Choroid plexus epithelial cell (primary cell): Measurements from ENCODE around the gene C5orf63.

Experiments
- DNase-seq: peaks from one replicate; pipeline ENCODE4 v3.0.0-alpha.2; 2010; ENCODE audit warnings: low read depth
- H3K4me3 ChIP-seq: 2 replicates; pipeline ENCODE4 v1.5.1; 2011; ENCODE audit warnings: low read depth, mild to moderate bottlenecking, control low read depth, low read length, moderate library complexity
- TF ChIP-seq, protein P1 (sequence below): conservative IDR thresholded peaks from 2 replicates; pipeline ENCODE4 v1.5.1; 2011; ENCODE audit warnings: low read depth, mild to moderate bottlenecking, control low read depth, inconsistent platforms, low read length, moderate library complexity

Gene C5orf63

DNA sequence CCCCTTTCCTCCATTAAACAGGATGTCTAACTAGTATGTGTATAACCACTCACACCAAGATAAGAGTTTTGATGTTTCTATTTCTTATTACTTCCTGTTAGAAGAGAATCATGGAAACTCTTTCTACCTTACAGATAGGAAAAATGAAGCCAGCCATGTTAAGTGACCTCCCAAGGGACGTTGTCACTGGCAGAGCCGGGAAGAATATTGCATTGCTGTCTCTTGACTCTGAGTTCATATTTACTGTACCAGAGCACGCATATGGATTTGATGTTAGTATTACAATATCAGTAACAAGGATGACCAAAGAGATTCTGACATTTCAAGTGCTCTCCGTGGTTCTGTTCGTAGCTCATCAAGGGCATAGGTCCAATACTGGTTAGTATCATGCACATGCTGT is 12.5 kb upstream of the C5orf63 start:
- TF ChIP-seq, protein P1, sequence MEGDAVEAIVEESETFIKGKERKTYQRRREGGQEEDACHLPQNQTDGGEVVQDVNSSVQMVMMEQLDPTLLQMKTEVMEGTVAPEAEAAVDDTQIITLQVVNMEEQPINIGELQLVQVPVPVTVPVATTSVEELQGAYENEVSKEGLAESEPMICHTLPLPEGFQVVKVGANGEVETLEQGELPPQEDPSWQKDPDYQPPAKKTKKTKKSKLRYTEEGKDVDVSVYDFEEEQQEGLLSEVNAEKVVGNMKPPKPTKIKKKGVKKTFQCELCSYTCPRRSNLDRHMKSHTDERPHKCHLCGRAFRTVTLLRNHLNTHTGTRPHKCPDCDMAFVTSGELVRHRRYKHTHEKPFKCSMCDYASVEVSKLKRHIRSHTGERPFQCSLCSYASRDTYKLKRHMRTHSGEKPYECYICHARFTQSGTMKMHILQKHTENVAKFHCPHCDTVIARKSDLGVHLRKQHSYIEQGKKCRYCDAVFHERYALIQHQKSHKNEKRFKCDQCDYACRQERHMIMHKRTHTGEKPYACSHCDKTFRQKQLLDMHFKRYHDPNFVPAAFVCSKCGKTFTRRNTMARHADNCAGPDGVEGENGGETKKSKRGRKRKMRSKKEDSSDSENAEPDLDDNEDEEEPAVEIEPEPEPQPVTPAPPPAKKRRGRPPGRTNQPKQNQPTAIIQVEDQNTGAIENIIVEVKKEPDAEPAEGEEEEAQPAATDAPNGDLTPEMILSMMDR: no peak
- DNase-seq: no peak

DNA sequence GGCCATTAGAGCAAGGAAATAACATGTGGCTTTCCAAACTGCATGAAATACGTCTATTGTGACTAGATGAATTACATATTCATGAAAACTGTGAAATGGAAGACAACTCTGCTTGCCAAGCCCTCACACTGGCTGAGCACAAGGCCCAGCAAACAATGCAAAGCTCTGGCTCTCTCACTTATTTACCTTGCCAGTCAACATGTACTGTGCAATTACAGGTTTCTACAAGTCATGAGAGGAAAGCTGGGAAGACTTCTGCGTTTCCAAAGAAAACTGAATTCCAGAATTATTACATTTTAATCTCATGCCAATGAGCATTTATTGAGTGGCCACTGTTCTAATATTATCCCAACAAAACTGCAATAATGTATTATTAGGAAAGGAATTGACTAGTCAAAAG is 12.1 kb upstream of the C5orf63 start:
- no peak for DNase-seq
- TF ChIP-seq, protein P1: no peak
- H3K4me3 ChIP-seq: no peak overlapping the region

More for the DNA sequence above, 12.5 kb upstream of the C5orf63 start:
- H3K4me3 ChIP-seq: no peak overlapping the region

DNA sequence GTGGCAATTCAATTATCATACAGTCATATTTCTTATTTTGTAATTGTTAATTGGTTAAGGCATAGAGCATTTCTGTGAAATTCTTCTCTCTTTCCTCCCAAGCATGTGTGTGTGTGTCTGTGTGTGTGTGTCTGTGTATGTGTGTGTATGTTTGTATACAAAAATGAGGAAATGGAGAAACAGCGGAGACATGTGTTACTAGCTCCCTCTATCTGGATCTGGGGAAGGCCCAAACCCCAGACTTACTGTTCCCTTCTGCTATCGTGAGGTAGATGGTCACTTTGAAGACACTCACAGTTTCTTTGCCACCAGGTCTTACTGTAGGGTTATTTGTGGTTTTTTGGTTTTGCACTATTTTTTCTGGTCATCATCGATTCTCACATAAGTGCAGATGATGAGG is 11.4 kb upstream of the C5orf63 start:
- no peak for DNase-seq
- TF ChIP-seq, protein P1: no peak
- no peak overlapping the region for H3K4me3 ChIP-seq

DNA sequence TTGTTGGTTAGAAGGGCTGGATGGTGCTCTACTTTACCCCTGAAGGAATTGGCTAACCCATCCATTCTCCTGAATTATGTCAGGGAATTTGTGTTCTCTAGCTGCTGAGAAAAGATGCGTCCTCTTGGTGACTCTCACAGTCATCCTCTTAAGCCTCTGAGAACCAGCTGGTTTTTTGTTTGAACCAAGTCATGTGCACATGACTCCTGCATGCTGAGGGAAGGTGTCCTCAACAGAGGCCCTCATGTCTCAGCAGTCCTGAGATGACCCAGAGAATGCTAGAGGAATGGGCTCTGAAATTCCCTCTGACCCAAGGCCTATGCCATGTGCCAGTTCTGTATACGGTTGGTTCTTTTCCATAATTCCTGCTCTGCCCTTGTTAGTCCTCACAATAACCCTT is 10.4 kb upstream of the C5orf63 start:
- TF ChIP-seq, protein P1: no peak
- DNase-seq: no peak
- no peak overlapping the region for H3K4me3 ChIP-seq

DNA sequence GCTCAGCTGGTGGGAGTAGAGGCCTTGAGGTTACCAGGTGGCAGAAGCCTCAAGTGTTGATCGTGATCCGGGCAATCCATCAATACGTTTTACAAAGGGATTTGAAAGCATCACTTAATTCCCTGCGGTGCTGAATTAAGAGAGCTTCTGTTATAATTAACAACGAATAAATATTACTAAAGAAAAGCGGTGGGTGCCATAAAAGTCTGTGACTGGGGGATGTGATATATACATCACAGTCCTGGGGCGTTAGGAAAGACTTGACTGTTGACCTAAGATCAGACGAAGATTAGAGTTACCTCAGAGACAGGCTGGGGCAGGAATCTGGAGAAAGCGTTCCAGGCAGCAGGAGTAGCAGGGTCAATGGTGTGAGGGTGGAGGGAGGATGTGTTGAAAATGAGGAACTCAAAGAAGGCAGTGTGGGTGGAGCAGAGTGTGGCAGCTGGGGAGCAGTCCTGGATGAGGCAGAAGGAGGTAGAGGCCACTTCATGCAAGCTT is 6.7 kb upstream of the C5orf63 start:
- peak; percentile 37 for DNase-seq
- TF ChIP-seq, protein P1: no peak
- no peak overlapping the region for H3K4me3 ChIP-seq

DNA sequence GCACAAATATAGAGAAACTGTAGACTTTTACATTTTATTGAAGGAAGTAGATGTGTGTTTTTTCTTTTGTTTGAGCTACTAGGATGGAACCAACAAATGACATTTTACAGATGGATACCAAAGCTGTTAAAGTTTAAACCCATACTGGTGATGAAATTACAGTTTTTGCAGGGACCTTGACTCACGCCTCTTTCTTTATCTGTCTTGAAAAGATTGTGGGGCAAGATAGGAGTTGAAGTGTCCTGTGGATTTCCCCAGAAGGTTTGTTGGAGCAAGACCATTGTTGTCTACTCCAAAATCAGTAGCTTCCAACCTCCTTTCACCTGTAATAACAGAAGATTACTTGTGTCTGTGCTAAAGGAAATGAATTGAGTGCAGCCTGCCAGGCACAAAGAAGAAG is 4.1 kb upstream of the C5orf63 start:
- no peak for DNase-seq
- TF ChIP-seq, protein P1: no peak
- H3K4me3 ChIP-seq: no peak overlapping the region

DNA sequence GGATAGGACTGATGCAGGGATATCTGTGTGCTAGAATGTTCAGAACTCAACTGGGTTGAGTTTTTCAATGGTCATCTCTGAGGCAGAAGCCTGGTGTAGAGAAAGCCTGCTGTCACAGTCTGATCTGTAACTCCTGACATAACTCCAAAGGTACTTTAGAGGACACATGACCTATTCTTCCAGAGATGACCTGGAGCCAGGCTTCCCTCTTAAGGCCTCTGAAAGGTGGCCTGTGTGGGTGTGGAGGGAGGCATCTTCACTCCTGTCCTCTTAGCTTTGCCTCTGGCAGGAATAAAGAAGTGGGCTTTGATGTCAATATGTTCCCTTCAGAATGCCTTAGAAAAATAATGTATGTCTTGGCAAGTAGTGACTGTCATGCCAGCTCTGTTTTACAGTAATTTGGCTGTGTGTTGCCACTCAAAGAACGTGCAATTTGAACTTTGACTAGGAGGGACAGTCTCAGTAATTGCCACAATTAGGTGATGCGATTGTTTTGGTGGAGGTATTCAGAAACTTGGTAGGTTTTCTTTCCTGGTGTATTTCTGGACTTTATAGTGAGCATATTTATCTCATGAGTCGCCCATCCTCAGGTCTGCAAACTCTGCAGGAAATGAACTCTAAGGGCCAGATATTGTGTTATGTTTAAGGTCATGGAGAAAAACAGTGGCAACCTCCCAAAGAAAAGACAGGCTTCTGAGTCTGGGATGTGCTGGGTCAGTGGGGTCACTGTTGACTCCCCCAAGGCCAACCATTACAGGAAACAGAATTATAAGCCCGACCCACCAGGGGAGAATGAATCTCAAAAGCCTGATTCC is 3.2 kb upstream of the C5orf63 start:
- no peak overlapping the region for H3K4me3 ChIP-seq
- TF ChIP-seq, protein P1: no peak
- peak; percentile 76 for DNase-seq
